ENCODE data around the gene WDR37.

DNA sequence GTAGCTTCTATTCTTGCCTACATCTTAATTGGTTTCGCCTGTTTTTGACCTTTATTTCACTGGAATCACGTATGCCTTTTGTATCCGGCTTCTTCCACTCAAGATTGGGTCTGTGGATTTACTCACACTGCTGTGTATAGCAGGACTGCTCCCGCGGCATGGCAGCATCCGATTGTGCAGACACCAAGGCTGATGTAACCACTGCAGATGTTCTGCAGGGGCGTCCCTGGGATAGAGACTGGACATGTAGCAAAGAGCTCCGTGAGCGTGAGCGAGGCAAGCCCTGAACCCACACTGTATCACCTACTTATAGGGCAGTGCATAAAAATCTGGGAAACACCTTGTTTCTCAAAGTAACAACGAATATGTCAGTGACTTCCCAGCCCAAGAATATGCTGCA, 19.1 kb upstream of the WDR37 start:
- TF ChIP-seq POLR2A (IDR thresholded peaks at IDR 0.05) = no peak
- TF ChIP-seq, protein P1, sequence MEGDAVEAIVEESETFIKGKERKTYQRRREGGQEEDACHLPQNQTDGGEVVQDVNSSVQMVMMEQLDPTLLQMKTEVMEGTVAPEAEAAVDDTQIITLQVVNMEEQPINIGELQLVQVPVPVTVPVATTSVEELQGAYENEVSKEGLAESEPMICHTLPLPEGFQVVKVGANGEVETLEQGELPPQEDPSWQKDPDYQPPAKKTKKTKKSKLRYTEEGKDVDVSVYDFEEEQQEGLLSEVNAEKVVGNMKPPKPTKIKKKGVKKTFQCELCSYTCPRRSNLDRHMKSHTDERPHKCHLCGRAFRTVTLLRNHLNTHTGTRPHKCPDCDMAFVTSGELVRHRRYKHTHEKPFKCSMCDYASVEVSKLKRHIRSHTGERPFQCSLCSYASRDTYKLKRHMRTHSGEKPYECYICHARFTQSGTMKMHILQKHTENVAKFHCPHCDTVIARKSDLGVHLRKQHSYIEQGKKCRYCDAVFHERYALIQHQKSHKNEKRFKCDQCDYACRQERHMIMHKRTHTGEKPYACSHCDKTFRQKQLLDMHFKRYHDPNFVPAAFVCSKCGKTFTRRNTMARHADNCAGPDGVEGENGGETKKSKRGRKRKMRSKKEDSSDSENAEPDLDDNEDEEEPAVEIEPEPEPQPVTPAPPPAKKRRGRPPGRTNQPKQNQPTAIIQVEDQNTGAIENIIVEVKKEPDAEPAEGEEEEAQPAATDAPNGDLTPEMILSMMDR (IDR thresholded peaks at IDR 0.05) = no peak

All from prostate gland (tissue), 2 donors.